ENCODE measurements around the gene CSN1S1.

Gene CSN1S1

DNA sequence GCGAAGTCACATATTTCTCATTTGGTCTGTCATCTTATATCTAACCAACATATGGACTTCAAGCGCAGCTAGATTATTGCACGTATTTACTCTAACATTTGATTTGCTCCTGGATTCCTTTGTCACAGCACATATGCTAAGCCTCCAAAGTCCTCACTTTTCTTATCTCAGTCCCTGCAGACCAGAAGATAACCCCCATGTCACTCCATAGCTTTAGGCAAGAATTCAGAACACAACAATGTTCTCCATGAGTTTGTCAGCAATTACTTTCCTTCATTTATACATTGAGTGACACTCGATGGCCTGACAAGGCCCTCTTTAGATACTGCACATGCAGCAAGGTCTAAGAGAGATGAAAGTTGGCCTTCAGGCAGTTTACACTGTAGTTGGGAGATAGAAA, 60.1 kb downstream of the CSN1S1 start:
- DNase-seq (ENCODE audit: low read depth, low spot score): no peak

DNA sequence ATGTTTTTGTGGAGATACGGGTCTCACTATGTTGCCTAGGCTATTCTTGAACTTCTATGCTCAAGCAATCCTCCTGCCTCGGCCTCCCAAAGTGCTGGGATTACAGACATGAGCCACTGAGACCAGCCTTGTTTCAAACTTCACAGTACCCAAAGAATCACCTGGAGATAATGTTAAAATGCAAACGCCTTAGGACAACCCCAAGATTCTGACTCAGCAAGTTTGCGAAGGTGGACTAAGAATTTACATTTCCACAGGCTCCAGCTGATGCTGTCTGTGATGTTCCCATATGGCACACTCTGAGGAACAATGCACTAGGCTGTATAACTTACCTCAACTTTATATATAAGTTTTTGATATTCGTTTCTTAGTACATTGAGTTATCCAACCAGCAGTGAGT, 63.9 kb downstream of the CSN1S1 start:
- DNase-seq (ENCODE audit: low read depth, low spot score): no peak

DNA sequence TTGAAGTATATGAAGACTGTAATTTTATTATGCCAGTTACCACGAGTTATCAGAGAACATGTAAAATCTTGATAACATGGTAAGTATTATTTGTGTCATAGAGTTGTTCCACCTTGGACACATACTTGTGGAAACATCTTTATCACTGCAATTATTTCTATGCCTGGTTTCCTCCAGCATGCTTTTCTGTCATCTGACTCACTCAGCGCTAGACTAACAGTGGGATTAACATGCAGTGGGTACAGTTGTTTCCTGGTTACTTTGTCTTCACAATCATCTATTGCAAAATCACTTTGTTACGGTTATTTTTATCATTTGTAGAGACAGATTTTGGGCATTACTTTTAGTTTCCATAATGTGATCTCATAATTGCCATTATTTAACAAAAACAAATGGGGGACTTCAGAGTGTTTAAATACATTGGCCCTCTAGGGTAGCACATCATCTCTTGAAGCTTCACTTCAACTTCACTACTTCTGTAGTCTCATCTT, 64.7 kb downstream of the CSN1S1 start, which contains the start of gene STATH:
STATH (plus strand) TSS at position 441 of the 491 bp plus-strand sequence. CDS start 2,472 bp downstream, outside the sequence.
- DNase-seq (ENCODE audit: low read depth, low spot score): no peak

All from brain pericyte (primary cell).